Endothelial cell of umbilical vein (primary cell): ENCODE results near the gene ELL2. TPM values are rescaled to one million over a fixed set of nuclear protein-coding genes. Genes with fewer than 3 reads are reported as not detected.

ENCODE experiments used
- BruUV-seq: library from RNA; stranded (reverse); fragments of 400-500 nt; replicated peaks from 2 replicates; lab custom pipeline; 2021; lab: Mats Ljungman, UMichigan
- CTCF ChIA-PET: fragments of 300-600, 350-600 bp; sonication (Branson Sonifier 250); formaldehyde crosslinking; loops from one replicate; lab custom pipeline; 2021; ENCODE audit warnings: antibody characterized with exemption, inconsistent platforms; lab: Charles Lee
- POLR2A ChIA-PET: fragments of 300-600, 350-600 bp; sonication (Branson Sonifier 250); formaldehyde crosslinking; loops from one replicate; lab custom pipeline; 2021; ENCODE audit warnings: antibody characterized with exemption, inconsistent platforms; lab: Charles Lee
- DNase-seq: peaks from one replicate; pipeline ENCODE4 v3.0.0-alpha.2; 2011; ENCODE audit warnings: low read depth, low spot score
- FAIRE-seq: peaks from 2 replicates; lab custom pipeline; 2011; peaks lifted over from hg19 to GRCh38; lab: Jason Lieb, UNC
- H2AFZ ChIP-seq: 2 replicates; pipeline ENCODE4 v1.6.0; 2012; ENCODE audit warnings: low read depth, low read length, control low read depth, inconsistent platforms
- H3K27ac ChIP-seq: 2 replicates; pipeline ENCODE4 v1.5.1; 2011; ENCODE audit warnings: low read depth, mild to moderate bottlenecking, control low read depth, low read length, moderate library complexity; ENCODE audit not compliant: insufficient read depth
- H3K27me3 ChIP-seq, 2 experiments: 2 replicates each; pipeline versions ENCODE4 v1.6.0 to v1.6.1; 2011; ENCODE audit warnings: low read length in 2 of 2, mixed read lengths in 1 of 2; ENCODE audit not compliant: control insufficient read depth in 2 of 2, insufficient read depth in 2 of 2
- H3K36me3 ChIP-seq, 2 experiments: 2 replicates in 1 of 2; 3 replicates in 1 of 2; pipeline ENCODE4 v1.5.1; 2011; ENCODE audit warnings: low read length in 2 of 2, mild to moderate bottlenecking in 1 of 2, moderate library complexity in 1 of 2; ENCODE audit not compliant: control insufficient read depth in 2 of 2, insufficient read depth in 2 of 2; ENCODE audit errors: extremely low read depth in 1 of 2
- H3K4me1 ChIP-seq: 3 replicates; pipeline ENCODE4 v1.5.1; 2011; ENCODE audit warnings: mild to moderate bottlenecking, low read length; ENCODE audit not compliant: control insufficient read depth, insufficient read depth; ENCODE audit errors: extremely low read depth
- H3K4me2 ChIP-seq: 2 replicates; pipeline ENCODE4 v1.6.1; 2011; ENCODE audit warnings: low read length, control low read depth, mixed read lengths; ENCODE audit not compliant: insufficient read depth
- H3K4me3 ChIP-seq, 3 experiments: fragments of 200-600 bp in 1 of 3; sonication (generic), shearing (Covaris generic) in 1 of 3; replicated peaks in 1 of 3; 2 replicates each; pipeline ENCODE4 v1.5.1; 2011 to 2016; ENCODE audit warnings: control low read depth in 3 of 3, low read length in 3 of 3, mild to moderate bottlenecking in 2 of 3, inconsistent platforms in 1 of 3, low read depth in 1 of 3, moderate library complexity in 1 of 3; ENCODE audit not compliant: insufficient read depth in 1 of 3
- H3K79me2 ChIP-seq: 2 replicates; pipeline ENCODE4 v1.6.0; 2012; ENCODE audit warnings: low read length, inconsistent platforms; ENCODE audit not compliant: control insufficient read depth, insufficient read depth
- H3K9ac ChIP-seq: replicated peaks from 2 replicates; pipeline ENCODE3; 2011; ENCODE audit warnings: low read length, control low read depth; ENCODE audit not compliant: insufficient read depth; ENCODE audit errors: extremely low read depth
- H3K9me1 ChIP-seq: replicated peaks from 3 replicates; pipeline ENCODE4 v1.6.0; 2011; ENCODE audit warnings: mild to moderate bottlenecking, low read length; ENCODE audit not compliant: control insufficient read depth, insufficient read depth; ENCODE audit errors: extremely low read depth
- H3K9me3 ChIP-seq: replicated peaks from 2 replicates; pipeline ENCODE4 v1.5.1; 2012; ENCODE audit warnings: low read length, inconsistent platforms; ENCODE audit not compliant: control insufficient read depth, insufficient read depth
- H4K20me1 ChIP-seq: replicated peaks from 2 replicates; pipeline ENCODE3; 2011; ENCODE audit warnings: mild to moderate bottlenecking, low read length; ENCODE audit not compliant: control insufficient read depth, insufficient read depth; ENCODE audit errors: extremely low read depth
- EZH2 ChIP-seq: IDR thresholded peaks from 2 replicates; pipeline ENCODE4 v1.6.1; 2012; ENCODE audit warnings: borderline replicate concordance, low read depth, mild to moderate bottlenecking, moderate library complexity, low read length, inconsistent platforms; ENCODE audit not compliant: severe bottlenecking
- FOS ChIP-seq: IDR thresholded peaks from 2 replicates; pipeline ENCODE4 v1.6.1; 2011; ENCODE audit warnings: mild to moderate bottlenecking, low read length, moderate library complexity, borderline replicate concordance; ENCODE audit not compliant: insufficient read depth
- MAX ChIP-seq: IDR thresholded peaks from 2 replicates; pipeline ENCODE4 v1.6.1; 2011; ENCODE audit not compliant: insufficient read depth, insufficient read length
- POLR2A ChIP-seq: IDR thresholded peaks from 2 replicates; pipeline ENCODE4 v1.6.1; 2012; ENCODE audit warnings: low read depth, mild to moderate bottlenecking, control low read depth, low read length
- dilution Hi-C: fragments of 300-500 bp; cut with MboI; formaldehyde crosslinking; loops from one replicate; pipeline ENCODE4 v1.15.0; 2019; ENCODE audit warnings: low sequenced_read_pairs; ENCODE audit not compliant: extremely low pct_ligation_motif_present
- intact Hi-C: fragments of 100-400 bp; cut with micrococcal nuclease; formaldehyde crosslinking; loops from one replicate; pipeline ENCODE4 v1.10.0; 2022
- polyA plus RNA-seq, 4 experiments: library from polyadenylated mRNA; depleted of rRNA in 3 of 4; stranded (reverse) in 3 of 4; unstranded in 1 of 4; fragments of >200 nt; gene quantifications; 2 replicates each; pipeline versions ENCODE4 v1.2.1 to v1.2.3, GENCODE V29; 2011 to 2012; ENCODE audit warnings: missing spikeins in 1 of 4
- total RNA-seq: library from RNA; stranded (reverse); gene quantifications from 2 replicates; pipeline ENCODE4 v1.2.3, GENCODE V29; 2021

Gene ELL2
- total and polyA plus RNA-seq, 2 donors (not counting 3 experiments of a cell fraction or from before 2014, with no cell fraction given) = 6.8 to 26.0 TPM

- DNase-seq (peak; percentile 44), FAIRE-seq (peak; percentile 68)
- H3K79me2 ChIP-seq = no peaks in the 10 kb centered on the region
- H3K36me3 ChIP-seq = no peaks in the 10 kb centered on the region
- intact Hi-C loops = loop anchor here (5.0 kb wide), 1 partner anchor 104 kb away; the partner anchor contains the start of gene RHOBTB3
- POLR2A ChIA-PET = no interaction called here
- H3K9me1 ChIP-seq = no peaks in the 10 kb centered on the region
- dilution Hi-C loops = loop anchor here (25.0 kb wide), 1 partner anchor 199 kb away; the partner anchor contains the start of gene RFESD
- H3K27me3 ChIP-seq = no peaks in the 10 kb centered on the region
- H2AFZ ChIP-seq = no peak overlapping the region
- CTCF ChIA-PET = interaction anchor here (0.8 to 4.3 kb wide), 6 partner anchors 8 to 172 kb away, joined by 3 to 25 read pairs (median 9); partner anchors contain the start of gene GLRX
- no peak overlapping the region for H3K4me3 ChIP-seq
- H4K20me1 ChIP-seq = no peaks in the 10 kb centered on the region
- BruUV-seq = no TSS peak
- H3K27ac ChIP-seq = no peak overlapping the region
- peak overlapping the region; percentile 84 for H3K4me2 ChIP-seq
- H3K9me3 ChIP-seq = no peaks in the 10 kb centered on the region
- TF ChIP-seq EZH2 (no peak), POLR2A (no peak), MAX (no peak), FOS (peak; percentile 3)
- H3K4me1 ChIP-seq = peaks cover 21% of the 10 kb centered on the region
- no peak overlapping the region for H3K9ac ChIP-seq
Observed at GRCh38 chr5:95836544-95836943, 125.1 kb downstream of the ELL2 start.

GRCh38 chr5:95835682-95836385, 125.8 kb downstream of the ELL2 start:
- H3K4me2 ChIP-seq = peak overlapping the region; percentile 84
- H2AFZ ChIP-seq = peak overlapping the region; percentile 65
- no TSS peak for BruUV-seq
- dilution Hi-C loops (loop anchor here (25.0 kb wide), 1 partner anchor 199 kb away; the partner anchor contains the start of gene RFESD), intact Hi-C loops (loop anchor here (1.0 to 5.0 kb wide), 2 partner anchors 14 to 104 kb away; partner anchors contain the start of genes GLRX and RHOBTB3)
- ChIA-PET CTCF (interaction anchor here (1.4 to 3.4 kb wide), 5 partner anchors 8 to 171 kb away, joined by 4 to 29 read pairs (median 19); partner anchors contain the start of gene GLRX), POLR2A (no interaction called here)
- no peaks in the 10 kb centered on the region for H3K9me3 ChIP-seq
- H3K4me3 ChIP-seq = peak overlapping the region in 1 of 3 experiments; percentile 7
- peaks cover 21% of the 10 kb centered on the region for H3K4me1 ChIP-seq
- TF ChIP-seq POLR2A = no peak
- peak; percentile 28 for TF ChIP-seq FOS
- H3K9me1 ChIP-seq = no peaks in the 10 kb centered on the region
- H3K79me2 ChIP-seq = no peaks in the 10 kb centered on the region
- no peaks in the 10 kb centered on the region for H3K36me3 ChIP-seq
- H4K20me1 ChIP-seq = no peaks in the 10 kb centered on the region
- H3K9ac ChIP-seq = peak overlapping the region; percentile 60
- H3K27me3 ChIP-seq = no peaks in the 10 kb centered on the region
- peak; percentile 52 for FAIRE-seq
- H3K27ac ChIP-seq = no peak overlapping the region
- DNase-seq = peak; percentile 22

Other genes with a start within 250 kb of the ELL2 start
- 37.6 and 44.1 TPM in 2 replicates for gene RHOBTB3, start 230.5 kb downstream of the ELL2 start, total RNA-seq
- gene RHOBTB3, start 230.5 kb downstream of the ELL2 start, polyA plus RNA-seq = 42.2 and 52.1 TPM in 2 replicates
- gene GLRX, start 139.1 kb downstream of the ELL2 start, total RNA-seq = 13.3 and 14.2 TPM in 2 replicates
- gene GLRX, start 139.1 kb downstream of the ELL2 start, polyA plus RNA-seq = 25.3 and 40.3 TPM in 2 replicates